HG03558 (cell line): ENCODE data around the gene SMARCC1.
"Not testable (repeated sequence)": the region's sequence is repeated elsewhere in the genome, so short reads cannot be mapped to it uniquely, and the experiment has no call there.

ENCODE experiments used
- ATAC-seq: cut with Tn5 transposase; IDR thresholded peaks from one replicate; pipeline ENCODE4 v1.9.1; 2021; ENCODE audit warnings: moderate number of reproducible peaks; ENCODE audit not compliant: unreplicated experiment; ENCODE audit errors: extremely low read depth

SMARCC1 gene

GRCh38 chr3:47772788-47773187, 8.9 kb downstream of the SMARCC1 start:
- ATAC-seq, result no peak

DNA sequence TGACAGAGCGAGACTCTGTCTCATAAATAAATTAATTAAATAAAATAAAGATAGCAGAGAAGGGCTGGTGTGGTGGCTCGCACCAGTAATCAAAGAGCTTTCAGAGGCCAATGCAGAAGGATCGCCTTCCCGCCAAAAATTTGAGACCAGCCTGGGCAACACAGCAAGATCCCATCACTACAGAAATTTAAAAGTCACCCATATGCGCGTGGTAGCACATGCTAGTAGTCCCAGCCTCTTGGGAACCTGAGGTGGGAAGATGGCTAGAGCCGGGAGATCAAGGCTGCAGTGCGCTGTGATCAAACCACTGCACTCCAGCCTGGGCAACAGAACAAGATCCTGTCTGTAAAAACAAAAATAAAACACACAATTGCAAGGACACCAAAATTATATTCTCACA, 9.6 kb downstream of the SMARCC1 start:
- no peak for ATAC-seq

DNA sequence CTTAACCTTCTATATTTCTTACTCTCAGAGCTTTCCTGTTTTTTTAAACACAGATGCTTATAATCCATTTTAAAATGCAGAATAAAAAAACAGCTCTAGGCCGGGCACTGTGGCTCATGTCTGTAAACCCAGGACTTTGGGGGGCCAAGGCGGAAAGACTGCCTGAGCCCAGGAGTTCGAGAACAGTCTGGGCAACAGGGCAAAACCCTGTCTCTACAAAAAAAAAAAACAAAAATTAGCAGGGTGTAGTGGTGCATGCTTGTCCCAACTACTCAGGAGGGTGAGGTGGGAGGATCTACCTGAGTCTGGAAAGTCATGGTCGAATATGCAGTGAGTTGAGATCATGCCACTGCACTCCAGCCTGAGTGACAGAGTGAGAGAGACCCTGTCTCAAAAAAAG, 15.5 kb downstream of the SMARCC1 start:
- ATAC-seq, result no peak

- no peak for ATAC-seq
These were observed 19.5 kb downstream of the SMARCC1 start for GRCh38 chr3:47762233-47762632.

DNA sequence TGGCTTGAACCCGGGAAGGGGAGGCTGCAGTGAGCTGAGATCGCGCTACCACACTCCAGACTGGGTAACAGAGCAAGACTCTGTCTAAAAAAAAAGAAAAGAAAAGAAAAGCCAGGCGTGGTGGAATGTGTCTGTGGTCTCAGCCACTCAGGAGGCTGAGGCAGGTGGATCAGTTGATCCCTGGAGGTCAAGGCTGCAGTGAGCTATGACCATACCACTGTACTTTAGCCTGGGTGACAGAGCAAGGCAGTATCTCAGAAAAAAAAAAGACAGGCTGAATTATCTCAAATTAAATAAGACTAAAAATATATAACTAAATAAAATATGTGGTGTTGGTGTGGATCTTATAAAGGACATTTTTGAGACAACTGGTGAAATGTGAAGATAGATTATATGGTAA, 20.6 kb downstream of the SMARCC1 start:
- ATAC-seq, result no peak

DNA sequence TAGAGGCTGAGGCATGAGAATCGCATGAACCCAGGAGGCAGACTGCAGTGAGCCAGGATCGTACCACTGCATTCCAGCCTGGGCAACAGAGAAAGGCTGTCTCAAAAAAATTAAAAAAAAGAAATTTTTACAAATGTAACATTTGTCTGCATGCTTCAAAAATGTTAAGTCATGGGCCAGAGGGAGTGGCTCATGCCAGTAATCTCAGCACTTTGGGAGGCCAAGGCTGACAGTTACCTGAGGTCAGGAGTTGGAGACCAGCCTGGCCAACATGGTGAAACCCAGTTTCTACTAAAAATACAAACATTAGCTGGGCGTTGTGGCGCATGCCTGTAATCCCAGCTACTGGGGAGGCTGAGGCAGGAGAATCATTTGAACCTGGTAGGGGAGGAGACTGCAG, 21.5 kb downstream of the SMARCC1 start:
- not testable (repeated sequence) for ATAC-seq

DNA sequence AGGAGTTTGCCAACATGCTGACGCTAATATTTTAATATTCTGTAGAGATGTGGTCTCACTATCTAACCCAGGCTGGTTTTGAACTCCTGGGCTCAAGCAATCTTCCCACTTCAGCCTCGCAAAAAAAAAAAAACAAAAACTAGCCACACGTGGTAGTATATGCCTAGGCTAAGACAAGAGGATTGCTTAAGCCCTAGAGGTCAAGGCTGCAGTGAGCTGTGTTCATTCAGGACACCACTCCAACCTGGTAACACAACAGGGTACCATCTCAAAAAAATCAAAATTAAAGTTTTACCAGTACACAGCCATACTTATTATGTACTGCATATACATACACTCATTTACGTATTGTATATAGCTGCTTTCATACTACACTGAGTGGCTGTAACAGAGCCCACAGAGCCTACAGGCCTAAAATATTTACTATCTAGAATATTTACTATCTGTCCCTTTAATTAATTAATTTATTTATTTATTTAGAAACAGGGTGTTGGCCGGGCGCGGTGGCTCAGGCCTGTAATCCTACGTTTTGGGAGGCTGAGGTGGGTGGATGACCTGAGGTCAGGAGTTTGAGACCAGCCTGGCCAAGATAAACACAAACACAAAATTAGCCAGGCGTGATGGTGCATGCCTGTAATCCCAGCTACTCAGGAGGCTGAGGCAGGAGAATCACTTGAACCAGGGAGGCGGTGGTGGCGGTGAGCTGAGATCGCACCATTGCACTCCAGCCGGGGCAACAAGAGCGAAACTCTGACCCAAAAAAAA, 23.2 kb downstream of the SMARCC1 start:
- ATAC-seq, result no peak

- ATAC-seq, result no peak
These were observed 29.0 kb downstream of the SMARCC1 start for GRCh38 chr3:47752716-47753115.

- ATAC-seq, result not testable (repeated sequence)
These were observed 30.8 kb downstream of the SMARCC1 start for GRCh38 chr3:47750811-47751354.

GRCh38 chr3:47747558-47747957, 34.1 kb downstream of the SMARCC1 start:
- no peak for ATAC-seq

- no peak for ATAC-seq
These were observed 35.4 kb downstream of the SMARCC1 start for GRCh38 chr3:47746264-47746663.

- no peak for ATAC-seq
These were observed 37.8 kb downstream of the SMARCC1 start for GRCh38 chr3:47743855-47744254.

DNA sequence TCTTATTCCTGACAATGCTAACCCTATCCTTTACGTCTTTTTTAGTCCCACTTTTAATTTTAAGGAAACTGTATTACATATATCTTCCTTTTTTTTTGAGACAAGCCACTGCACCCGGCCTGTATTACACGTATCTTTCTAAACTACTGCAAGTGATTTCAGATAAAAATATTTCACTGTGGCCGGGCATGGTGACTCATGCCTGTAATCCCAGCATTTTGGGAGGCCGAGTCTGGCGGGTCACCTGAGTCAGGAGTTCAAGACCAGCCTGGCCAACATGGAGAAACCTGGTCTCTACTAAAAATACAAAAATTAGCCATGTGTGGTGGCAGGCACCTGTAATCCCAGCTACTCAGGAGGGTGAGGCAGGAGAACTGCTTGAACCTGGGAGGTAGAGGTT, 38.3 kb downstream of the SMARCC1 start:
- ATAC-seq, result not testable (repeated sequence)

- no peak for ATAC-seq
These were observed 39.8 kb downstream of the SMARCC1 start for GRCh38 chr3:47741925-47742324.

DNA sequence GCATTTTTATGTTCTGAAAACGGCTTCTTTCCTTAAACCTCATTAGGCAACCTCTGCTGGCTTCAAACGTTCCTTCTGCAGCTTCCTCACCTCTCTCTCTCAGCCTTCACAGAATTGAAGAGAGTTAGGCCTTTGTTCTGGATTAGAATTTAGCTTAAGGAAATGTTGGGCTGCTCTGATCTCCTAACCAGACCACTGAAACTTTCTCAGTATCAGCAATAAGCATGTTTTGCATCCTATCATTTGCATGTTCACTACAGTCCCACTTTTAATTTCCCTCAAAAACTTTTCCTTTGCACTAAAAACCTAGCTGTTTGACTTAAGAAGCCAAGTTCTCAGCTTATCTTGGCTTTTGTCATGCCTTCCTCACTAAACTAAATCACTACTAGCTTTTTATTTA, 49.5 kb downstream of the SMARCC1 start:
- ATAC-seq, result no peak

- no peak for ATAC-seq
These were observed 50.6 kb downstream of the SMARCC1 start for GRCh38 chr3:47731061-47731460.

DNA sequence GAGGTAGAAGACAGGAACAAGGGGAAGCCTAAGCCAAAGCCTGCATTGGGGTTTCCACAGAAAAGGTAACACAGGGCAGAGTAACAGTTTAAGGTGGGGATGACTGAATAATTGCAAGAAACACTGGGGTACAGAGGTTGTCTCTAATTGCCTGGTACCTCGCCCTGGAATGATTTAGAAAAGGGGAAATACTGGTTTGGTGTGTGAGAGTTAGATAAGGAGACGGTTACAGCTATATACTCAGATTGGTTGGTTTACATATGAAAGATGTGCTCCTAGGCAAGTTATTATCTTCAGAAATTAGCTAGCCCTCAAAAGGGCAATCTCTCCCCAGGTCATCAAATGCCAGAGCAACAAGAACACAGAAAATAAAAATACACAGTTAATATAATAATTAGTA, 58.8 kb downstream of the SMARCC1 start:
- no peak for ATAC-seq

GRCh38 chr3:47717448-47717847, 64.2 kb downstream of the SMARCC1 start:
- ATAC-seq, result not testable (repeated sequence)

DNA sequence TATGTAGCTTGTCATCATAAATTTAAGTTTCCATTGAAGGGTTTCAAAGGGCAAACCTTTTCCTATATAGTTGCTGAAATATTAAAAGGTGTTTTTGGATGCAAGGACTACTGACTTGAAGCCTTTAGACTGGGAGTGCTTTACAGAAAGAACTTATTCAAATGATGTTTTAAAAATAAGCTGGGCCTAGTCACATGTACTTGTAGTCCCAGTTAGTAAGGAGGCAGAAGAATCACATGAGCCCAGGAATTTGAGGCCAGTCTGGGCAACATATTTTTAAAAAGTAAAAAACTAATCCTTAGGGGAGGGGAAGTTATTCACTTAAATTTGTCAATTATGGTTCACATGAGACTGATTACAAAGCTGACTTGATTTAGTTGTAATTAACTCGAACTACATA, 65.0 kb downstream of the SMARCC1 start:
- ATAC-seq, result no peak

- ATAC-seq, result no peak
These were observed 65.8 kb downstream of the SMARCC1 start for GRCh38 chr3:47715928-47716327.

GRCh38 chr3:47714606-47715005, 67.1 kb downstream of the SMARCC1 start:
- no peak for ATAC-seq

DNA sequence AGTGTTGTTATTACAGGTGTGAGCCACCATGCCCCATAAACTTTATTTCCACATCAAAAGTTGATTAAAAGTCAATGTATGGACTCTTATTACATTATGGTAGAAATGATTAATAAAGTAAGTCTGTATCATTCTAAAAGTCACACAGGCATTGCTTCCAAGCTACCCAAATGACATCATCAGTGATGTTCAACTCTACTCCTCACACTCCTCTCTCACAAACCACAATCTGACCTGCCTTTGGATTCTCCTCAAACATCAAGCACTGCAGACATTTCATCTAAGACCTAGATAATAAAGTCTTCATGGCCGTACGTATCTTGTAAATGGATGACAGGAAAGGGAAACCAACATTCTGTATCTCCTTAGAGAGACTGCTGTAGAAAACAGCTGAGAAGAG, 68.0 kb downstream of the SMARCC1 start:
- no peak for ATAC-seq
